Endothelial cell of umbilical vein (primary cell): Measurements from ENCODE around the gene DENND1B.

Experiments used
- CTCF ChIP-seq, 2 donors: IDR thresholded peaks; 1 replicate in 1 of 2; 2 replicates in 1 of 2; pipeline ENCODE4 v1.5.1; 2011; ENCODE audit warnings: low read length in 2 of 2, mild to moderate bottlenecking in 2 of 2, moderate library complexity in 2 of 2, control low read depth in 1 of 2, inconsistent platforms in 1 of 2, low read depth in 1 of 2; ENCODE audit not compliant: insufficient read depth in 1 of 2; ENCODE audit errors: extremely low read depth in 1 of 2
- EZH2 ChIP-seq: IDR thresholded peaks from 2 replicates; pipeline ENCODE4 v1.6.1; 2012; ENCODE audit warnings: borderline replicate concordance, low read depth, mild to moderate bottlenecking, moderate library complexity, low read length, inconsistent platforms; ENCODE audit not compliant: severe bottlenecking
- MAX ChIP-seq: IDR thresholded peaks from 2 replicates; pipeline ENCODE4 v1.6.1; 2011; ENCODE audit not compliant: insufficient read depth, insufficient read length
- MYC ChIP-seq: IDR thresholded peaks from one replicate; pipeline ENCODE4 v1.6.1; 2011; ENCODE audit warnings: mild to moderate bottlenecking, low read depth, low read length
- POLR2A ChIP-seq: IDR thresholded peaks from 2 replicates; pipeline ENCODE4 v1.6.1; 2012; ENCODE audit warnings: low read depth, mild to moderate bottlenecking, control low read depth, low read length
- POLR2AphosphoS5 ChIP-seq: IDR thresholded peaks from 2 replicates; pipeline ENCODE4 v1.6.1; 2012; ENCODE audit warnings: low read depth, mild to moderate bottlenecking, control low read depth, low read length, moderate library complexity; ENCODE audit not compliant: insufficient read depth

DNA sequence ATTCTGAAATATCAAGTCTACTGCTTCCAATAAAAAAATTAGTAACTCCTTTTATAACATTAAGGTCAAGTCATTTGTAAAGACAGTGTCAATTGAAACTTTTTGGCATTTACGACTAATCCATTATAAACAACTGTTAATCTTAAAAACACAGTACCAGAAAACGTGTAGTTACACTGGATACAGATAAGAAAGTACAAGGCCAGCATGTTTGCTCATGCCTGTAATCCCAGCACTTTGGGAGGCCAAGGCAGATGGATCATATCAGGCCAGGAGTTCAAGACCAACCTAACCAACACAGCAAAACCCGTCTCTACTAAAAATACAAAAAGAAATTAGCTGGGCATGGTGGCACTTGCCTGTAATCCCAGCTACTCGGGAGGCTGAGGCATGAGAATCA is 29.4 kb downstream of the DENND1B start:
- TF ChIP-seq CTCF (IDR thresholded peaks at IDR 0.05; ENCODE audit: extremely low read depth in 1 of 2, insufficient read depth in 1 of 2, low read depth in 1 of 2, low read length in 2 of 2) (no peak), EZH2 (no peak), MYC (no peak), POLR2A (no peak), MAX (no peak), POLR2AphosphoS5 (no peak)
